GM19397 (cell line): ENCODE data around the gene PCDHB10.
"Not testable (repeated sequence)": the region's sequence is repeated elsewhere in the genome, so short reads cannot be mapped to it uniquely, and the experiment has no call there.

Experiments
- ATAC-seq: cut with Tn5 transposase; IDR thresholded peaks from one replicate; pipeline ENCODE4 v1.9.1; 2021; ENCODE audit warnings: mild to moderate bottlenecking, moderate library complexity; ENCODE audit not compliant: unreplicated experiment

Gene PCDHB10

GRCh38 chr5:141186897-141187512 is 5.1 kb upstream of the PCDHB10 start, which contains the start of gene PCDHB9:
PCDHB9 (plus strand) TSS chr5:141187161; CDS start chr5:141187319, 158 bp downstream.
- no peak for ATAC-seq

- ATAC-seq, result not testable (repeated sequence)
Observed at GRCh38 chr5:141188682-141189081, 3.5 kb upstream of the PCDHB10 start.

GRCh38 chr5:141189131-141189530 is 3.0 kb upstream of the PCDHB10 start:
- not testable (repeated sequence) for ATAC-seq

- ATAC-seq, result not testable (repeated sequence)
Observed at GRCh38 chr5:141194332-141194731, 2.2 kb downstream of the PCDHB10 start.

GRCh38 chr5:141196363-141196762 is 4.2 kb downstream of the PCDHB10 start:
- no peak for ATAC-seq

- ATAC-seq, result no peak
Observed at GRCh38 chr5:141199359-141200235, 7.4 kb downstream of the PCDHB10 start, which contains the start of gene PCDHB11. PCDHB11 (plus strand) TSS chr5:141199627; CDS start chr5:141199775, 148 bp downstream.

GRCh38 chr5:141201126-141201525 is 9.0 kb downstream of the PCDHB10 start:
- not testable (repeated sequence) for ATAC-seq

- ATAC-seq, result not testable (repeated sequence)
Observed at GRCh38 chr5:141201646-141202045, 9.5 kb downstream of the PCDHB10 start.

GRCh38 chr5:141208478-141208877 is 16.3 kb downstream of the PCDHB10 start, which contains the start of gene PCDHB12:
PCDHB12 (plus strand) TSS chr5:141208719; CDS start chr5:141208908, 189 bp downstream.
- ATAC-seq, result no peak

GRCh38 chr5:141210281-141210680 is 18.1 kb downstream of the PCDHB10 start:
- ATAC-seq, result not testable (repeated sequence)

GRCh38 chr5:141210849-141211248 is 18.7 kb downstream of the PCDHB10 start:
- not testable (repeated sequence) for ATAC-seq

GRCh38 chr5:141213656-141214339 is 21.6 kb downstream of the PCDHB10 start, which contains the start of gene PCDHB13:
PCDHB13 (plus strand) TSS chr5:141213919; CDS start chr5:141214124, 205 bp downstream.
- not testable (repeated sequence) for ATAC-seq

- ATAC-seq, result not testable (repeated sequence)
Observed at GRCh38 chr5:141214583-141214982, 22.4 kb downstream of the PCDHB10 start.

GRCh38 chr5:141215504-141215903 is 23.4 kb downstream of the PCDHB10 start:
- not testable (repeated sequence) for ATAC-seq

- not testable (repeated sequence) for ATAC-seq
Observed at GRCh38 chr5:141216035-141216434, 23.9 kb downstream of the PCDHB10 start.

GRCh38 chr5:141223112-141223783 is 31.1 kb downstream of the PCDHB10 start, which contains the start of gene PCDHB14:
PCDHB14 (plus strand) TSS chr5:141223343; CDS start chr5:141223506, 163 bp downstream.
- ATAC-seq, result no peak

GRCh38 chr5:141224844-141225243 is 32.7 kb downstream of the PCDHB10 start:
- not testable (repeated sequence) for ATAC-seq

- ATAC-seq, result not testable (repeated sequence)
Observed at GRCh38 chr5:141225421-141225820, 33.3 kb downstream of the PCDHB10 start.

GRCh38 chr5:141234109-141234667 is 42.0 kb downstream of the PCDHB10 start:
- no peak for ATAC-seq

- ATAC-seq, result not testable (repeated sequence)
Observed at GRCh38 chr5:141235922-141236321, 43.8 kb downstream of the PCDHB10 start.
